ENCODE results near the gene SUSD1.

The SUSD1 gene

DNA sequence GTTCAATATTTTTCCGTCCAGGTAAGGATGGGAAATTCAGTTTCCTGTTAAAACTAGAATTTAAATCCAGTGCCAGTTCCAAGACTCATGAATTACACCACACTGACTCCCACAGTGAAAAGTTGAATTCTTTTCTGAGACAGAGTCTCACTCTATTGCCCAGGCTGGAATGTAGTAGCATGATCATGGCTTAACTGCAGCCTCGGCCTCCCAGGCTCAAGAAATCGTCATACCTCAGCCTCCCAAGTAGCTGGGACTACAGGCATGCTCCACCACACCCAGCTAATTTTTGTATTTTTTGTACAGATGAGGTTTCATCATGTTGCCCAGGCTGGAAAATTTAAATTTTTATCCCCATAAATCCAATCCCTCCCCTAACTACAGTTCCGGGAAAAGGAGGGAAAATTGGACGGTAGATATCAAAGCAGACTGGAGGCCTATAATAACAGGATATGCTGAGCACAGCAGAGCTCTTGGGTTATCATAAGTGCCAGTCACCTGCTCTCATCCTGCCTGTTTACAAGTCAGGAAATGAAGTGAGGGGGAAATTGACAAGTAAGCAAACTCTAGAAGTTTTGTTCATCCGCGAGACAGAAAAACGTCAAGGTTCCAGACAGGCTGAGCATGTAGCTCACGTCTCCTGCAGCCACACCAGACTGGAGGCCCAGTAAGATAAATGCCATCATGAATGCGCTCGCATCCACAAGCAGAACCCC is 172.8 kb downstream of the SUSD1 start:
- H3K9ac ChIP-seq (ENCODE audit: low read depth, low read length), result no peak overlapping the region
- no peak for DNase-seq
- H2AFZ ChIP-seq (ENCODE audit: low read depth, low read length), result no peak overlapping the region
- no peak overlapping the region; the same call in 1 of the 2 replicates for H3K27ac ChIP-seq (ENCODE audit: low read length)
- H3K4me2 ChIP-seq (ENCODE audit: insufficient read depth, low read length), result no peak overlapping the region
- no peaks in the 10 kb centered on the region for H3K36me3 ChIP-seq (ENCODE audit: insufficient read depth, low read length)
- no peaks in the 10 kb centered on the region for H4K20me1 ChIP-seq (ENCODE audit: insufficient read depth, low read length)
- no peaks in the 10 kb centered on the region for H3K9me3 ChIP-seq (ENCODE audit: insufficient read depth, low read length, severe bottlenecking)
- no peak for TF ChIP-seq CTCF (IDR thresholded peaks at IDR 0.05; ENCODE audit: borderline replicate concordance, extremely low read depth, low read length, poor library complexity, severe bottlenecking)
- no peaks in the 10 kb centered on the region for H3K27me3 ChIP-seq (ENCODE audit: insufficient read depth, low read length, poor library complexity)
- H3K79me2 ChIP-seq (ENCODE audit: insufficient read depth, low read length), result no peaks in the 10 kb centered on the region
- H3K4me1 ChIP-seq (ENCODE audit: insufficient read depth, low read length), result no peaks in the 10 kb centered on the region
- no peak overlapping the region for H3K4me3 ChIP-seq (ENCODE audit: low read depth in 1 of 2, low read length in 2 of 2)
- ATAC-seq (ENCODE audit: insufficient read depth, low read depth), result no peak

DNA sequence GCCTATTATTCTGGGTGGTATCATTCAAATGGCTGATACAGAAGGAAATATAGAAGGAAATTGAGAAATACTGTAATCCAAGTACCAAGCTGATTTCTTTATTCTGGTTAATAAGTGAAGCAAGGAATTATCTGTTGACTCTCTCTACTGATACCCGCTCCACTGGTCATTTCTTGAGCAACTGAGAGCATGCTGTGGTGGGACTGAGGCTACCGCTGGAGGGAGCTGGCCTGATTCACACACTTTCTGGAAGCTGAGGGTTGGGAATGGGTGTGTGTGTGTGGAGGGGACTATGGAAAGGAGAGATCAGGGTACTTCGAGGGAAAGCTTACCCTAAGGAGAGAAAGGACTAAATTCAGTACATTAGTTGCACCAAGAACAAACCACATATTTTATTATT is 174.4 kb downstream of the SUSD1 start:
- DNase-seq, result no peak
- TF ChIP-seq CTCF (IDR thresholded peaks at IDR 0.05; ENCODE audit: borderline replicate concordance, extremely low read depth, low read length, poor library complexity, severe bottlenecking) (no peak), EZH2 (IDR thresholded peaks at IDR 0.05; ENCODE audit: borderline replicate concordance, low read depth, low read length, severe bottlenecking) (no peak)
- no peak overlapping the region for H2AFZ ChIP-seq (ENCODE audit: low read depth, low read length)

DNA sequence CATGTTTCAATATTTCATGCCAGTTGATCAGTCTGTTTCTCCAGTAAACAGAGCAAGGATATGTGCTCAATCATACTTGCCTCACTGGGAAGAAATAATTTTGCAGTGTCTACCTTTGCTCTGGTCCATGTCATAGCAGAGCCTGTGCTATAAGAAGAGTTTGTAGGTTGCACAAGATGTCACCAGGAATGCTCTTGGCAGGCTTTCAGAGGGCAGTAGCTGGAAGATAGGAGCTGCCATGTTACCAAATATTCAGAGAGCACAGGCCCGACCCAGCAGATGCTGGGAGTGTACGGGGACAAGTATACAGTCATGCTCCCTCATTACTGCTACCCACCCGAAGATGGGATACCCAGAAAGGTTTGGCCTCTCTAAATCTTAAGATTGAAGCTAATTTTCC is 175.8 kb downstream of the SUSD1 start:
- no peaks in the 10 kb centered on the region for H3K9me3 ChIP-seq (ENCODE audit: insufficient read depth, low read length, severe bottlenecking)
- H3K9ac ChIP-seq (ENCODE audit: low read depth, low read length), result no peak overlapping the region
- no peaks in the 10 kb centered on the region for H4K20me1 ChIP-seq (ENCODE audit: insufficient read depth, low read length)
- peaks cover 8% of the 10 kb centered on the region for H3K4me1 ChIP-seq (ENCODE audit: insufficient read depth, low read length)
- DNase-seq (no peak), ATAC-seq (ENCODE audit: insufficient read depth, low read depth) (no peak)
- no peaks in the 10 kb centered on the region for H3K27me3 ChIP-seq (ENCODE audit: insufficient read depth, low read length, poor library complexity)
- H3K27ac ChIP-seq (ENCODE audit: low read length), result no peak overlapping the region
- TF ChIP-seq CTCF (IDR thresholded peaks at IDR 0.05; ENCODE audit: borderline replicate concordance, extremely low read depth, low read length, poor library complexity, severe bottlenecking) (no peak), EZH2 (IDR thresholded peaks at IDR 0.05; ENCODE audit: borderline replicate concordance, low read depth, low read length, severe bottlenecking) (no peak)
- H3K79me2 ChIP-seq (ENCODE audit: insufficient read depth, low read length), result no peaks in the 10 kb centered on the region
- no peak overlapping the region for H3K4me2 ChIP-seq (ENCODE audit: insufficient read depth, low read length)
- no peak overlapping the region for H3K4me3 ChIP-seq (ENCODE audit: low read depth in 1 of 2, low read length in 2 of 2)
- no peaks in the 10 kb centered on the region for H3K36me3 ChIP-seq (ENCODE audit: insufficient read depth, low read length)
- H2AFZ ChIP-seq (ENCODE audit: low read depth, low read length), result no peak overlapping the region

More for the DNA sequence above, 174.4 kb downstream of the SUSD1 start:
- Histone ChIP-seq H3K9me3 (ENCODE audit: insufficient read depth, low read length, severe bottlenecking) (no peaks in the 10 kb centered on the region), H3K4me1 (ENCODE audit: insufficient read depth, low read length) (no peaks in the 10 kb centered on the region), H3K79me2 (ENCODE audit: insufficient read depth, low read length) (no peaks in the 10 kb centered on the region), H3K27me3 (ENCODE audit: insufficient read depth, low read length, poor library complexity) (no peaks in the 10 kb centered on the region), H4K20me1 (ENCODE audit: insufficient read depth, low read length) (no peaks in the 10 kb centered on the region), H3K27ac (ENCODE audit: low read length) (no peak overlapping the region), H3K9ac (ENCODE audit: low read depth, low read length) (no peak overlapping the region), H3K4me3 (ENCODE audit: low read depth in 1 of 2, low read length in 2 of 2) (no peak overlapping the region), H3K36me3 (ENCODE audit: insufficient read depth, low read length) (no peaks in the 10 kb centered on the region), H3K4me2 (ENCODE audit: insufficient read depth, low read length) (no peak overlapping the region)
- ATAC-seq (ENCODE audit: insufficient read depth, low read depth), result no peak

All from DND-41 (cell line).